AG04450 (cell line): ENCODE data around the gene CCDC102B. TPM values are rescaled to one million over a fixed set of nuclear protein-coding genes. Genes with fewer than 3 reads are reported as not detected.

Source experiments
- CTCF ChIA-PET: fragments of 300-600, 350-600 bp; formaldehyde crosslinking; extraction: SDS; loops from one replicate; lab custom pipeline; 2022; ENCODE audit warnings: antibody characterized with exemption, inconsistent platforms; lab: Charles Lee
- POLR2A ChIA-PET: fragments of 350-600 bp; formaldehyde crosslinking; extraction: SDS; loops from one replicate; lab custom pipeline; 2021; ENCODE audit warnings: antibody characterized with exemption, inconsistent platforms; lab: Yijun Ruan, JAX
- DNase-seq: peaks from one replicate; pipeline ENCODE4 v3.0.0-alpha.2; 2011; ENCODE audit warnings: low read depth, low spot score
- H3K27ac ChIP-seq: one replicate; pipeline ENCODE4 v1.5.1; 2012; ENCODE audit warnings: low read depth, low read length, control low read depth
- H3K27me3 ChIP-seq: one replicate; pipeline ENCODE4 v1.6.0; 2012; ENCODE audit warnings: low read length; ENCODE audit not compliant: control insufficient read depth, insufficient read depth
- H3K4me3 ChIP-seq: 2 replicates; pipeline ENCODE4 v1.5.1; 2011; ENCODE audit warnings: mild to moderate bottlenecking, low read depth, low read length, control low read depth
- H3K9me3 ChIP-seq: 2 replicates; pipeline ENCODE4 v1.5.1; 2012; ENCODE audit warnings: low read length; ENCODE audit not compliant: control insufficient read depth, insufficient read depth
- polyA plus RNA-seq: library from polyadenylated mRNA; depleted of rRNA; stranded (reverse); fragments of >200 nt; gene quantifications from 2 replicates; pipeline ENCODE4 v1.2.3, GENCODE V29; 2011; rRNA removed
- small RNA-seq: library from RNA; depleted of rRNA; stranded (forward); fragments of <200 nt; gene quantifications from one replicate; pipeline ENCODE3, GENCODE V24; 2012; ENCODE audit warnings: low read depth; ENCODE audit not compliant: insufficient read length
- TF ChIP-seq, protein P1 (sequence below): IDR thresholded peaks from 2 replicates; pipeline ENCODE4 v1.5.1; 2011; ENCODE audit warnings: low read depth, low read length, control low read depth, inconsistent platforms

CCDC102B gene
- polyA plus RNA-seq, 1 experiment: 4.0 TPM

DNA sequence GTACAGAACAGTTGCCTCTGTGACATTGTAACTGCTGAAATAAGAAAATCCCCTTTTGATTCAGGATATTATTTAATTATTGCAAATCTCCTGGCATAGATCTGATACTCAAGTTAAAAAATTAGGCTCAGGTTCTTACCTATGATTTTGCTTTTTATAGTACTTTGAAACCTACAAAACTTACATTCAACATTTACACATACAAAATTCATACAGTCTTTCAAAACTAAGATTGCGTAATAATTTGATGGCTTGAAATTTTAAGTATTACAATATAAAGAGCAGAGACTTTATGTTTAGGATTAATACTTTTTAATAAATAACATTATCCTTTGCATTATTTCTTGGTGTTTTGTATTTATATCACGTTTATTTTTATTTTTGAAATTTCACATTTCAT lies 291.1 kb downstream of the CCDC102B start:
- no peaks in the 10 kb centered on the region for H3K27me3 ChIP-seq
- POLR2A ChIA-PET: no interaction called here
- CTCF ChIA-PET: no interaction called here
- DNase-seq: no peak
- no peaks in the 10 kb centered on the region for H3K9me3 ChIP-seq
- no peak overlapping the region for H3K27ac ChIP-seq
- no peak overlapping the region for H3K4me3 ChIP-seq
- TF ChIP-seq, protein P1, sequence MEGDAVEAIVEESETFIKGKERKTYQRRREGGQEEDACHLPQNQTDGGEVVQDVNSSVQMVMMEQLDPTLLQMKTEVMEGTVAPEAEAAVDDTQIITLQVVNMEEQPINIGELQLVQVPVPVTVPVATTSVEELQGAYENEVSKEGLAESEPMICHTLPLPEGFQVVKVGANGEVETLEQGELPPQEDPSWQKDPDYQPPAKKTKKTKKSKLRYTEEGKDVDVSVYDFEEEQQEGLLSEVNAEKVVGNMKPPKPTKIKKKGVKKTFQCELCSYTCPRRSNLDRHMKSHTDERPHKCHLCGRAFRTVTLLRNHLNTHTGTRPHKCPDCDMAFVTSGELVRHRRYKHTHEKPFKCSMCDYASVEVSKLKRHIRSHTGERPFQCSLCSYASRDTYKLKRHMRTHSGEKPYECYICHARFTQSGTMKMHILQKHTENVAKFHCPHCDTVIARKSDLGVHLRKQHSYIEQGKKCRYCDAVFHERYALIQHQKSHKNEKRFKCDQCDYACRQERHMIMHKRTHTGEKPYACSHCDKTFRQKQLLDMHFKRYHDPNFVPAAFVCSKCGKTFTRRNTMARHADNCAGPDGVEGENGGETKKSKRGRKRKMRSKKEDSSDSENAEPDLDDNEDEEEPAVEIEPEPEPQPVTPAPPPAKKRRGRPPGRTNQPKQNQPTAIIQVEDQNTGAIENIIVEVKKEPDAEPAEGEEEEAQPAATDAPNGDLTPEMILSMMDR: no peak

DNA sequence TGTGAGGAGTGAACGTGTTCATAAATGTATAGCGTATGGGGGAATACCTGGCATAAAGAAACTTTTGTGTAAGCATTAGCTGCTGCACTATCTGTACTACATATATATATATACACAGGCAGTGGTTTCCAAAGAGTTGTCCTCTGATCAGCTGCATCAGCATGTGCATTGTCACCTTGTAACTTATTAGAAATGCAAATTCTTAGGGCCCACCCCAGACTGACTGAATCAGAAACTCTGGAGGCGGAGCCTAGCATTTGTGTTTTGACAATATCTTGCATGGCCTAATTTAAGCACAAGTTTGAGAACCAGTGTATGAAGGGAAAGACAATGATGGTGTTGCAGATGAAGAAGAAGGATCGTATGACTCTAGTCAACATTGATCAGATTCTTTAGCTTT lies 299.5 kb downstream of the CCDC102B start:
- TF ChIP-seq, protein P1: no peak

DNA sequence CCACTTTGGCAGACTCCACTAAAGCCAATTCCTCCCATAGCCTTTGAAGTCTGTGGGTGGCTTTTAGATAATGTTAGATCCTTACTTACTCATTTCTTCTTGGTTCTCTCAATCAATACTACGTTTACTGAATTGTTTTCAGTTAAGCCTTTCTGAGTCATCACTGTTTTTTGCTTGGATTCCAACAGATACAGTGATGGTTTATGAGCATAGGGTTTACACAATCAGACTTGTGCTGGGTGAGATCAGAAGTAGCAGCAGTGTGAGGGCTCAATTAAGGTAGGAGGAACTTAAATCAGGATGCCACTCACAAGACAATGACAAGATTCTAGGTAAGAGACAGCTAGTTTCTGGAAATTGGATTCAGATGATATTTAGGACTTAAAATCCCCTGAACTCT lies 305.1 kb downstream of the CCDC102B start:
- no peak for DNase-seq
- CTCF ChIA-PET: no interaction called here
- POLR2A ChIA-PET: no interaction called here
- H3K27me3 ChIP-seq: no peaks in the 10 kb centered on the region
- H3K9me3 ChIP-seq: no peaks in the 10 kb centered on the region
- TF ChIP-seq, protein P1: no peak
- no peak overlapping the region for H3K4me3 ChIP-seq
- no peak overlapping the region for H3K27ac ChIP-seq

More for the DNA sequence above, 299.5 kb downstream of the CCDC102B start:
- DNase-seq: no peak
- Histone ChIP-seq H3K4me3 (no peak overlapping the region), H3K27me3 (no peaks in the 10 kb centered on the region), H3K27ac (no peak overlapping the region), H3K9me3 (no peaks in the 10 kb centered on the region)
- CTCF ChIA-PET: no interaction called here
- POLR2A ChIA-PET: no interaction called here

Small RNA genes within 50 kb of the gene (small RNA-seq; reads per million reads assigned to genes)
- not detected for gene RNU6-39P

Other genes starting within 250 kb of the CCDC102B start
- 51.6 and 59.6 TPM in 2 replicates for gene TMX3, start 83.0 kb upstream of the CCDC102B start, polyA plus RNA-seq